K562 (cell line): ENCODE measurements around the gene DCAF17. TPM values are rescaled to one million over a fixed set of nuclear protein-coding genes. Genes with fewer than 3 reads are reported as not detected.

Experiments
- ARID4B ChIP-seq: sonication (generic); formaldehyde crosslinking; IDR thresholded peaks from 2 replicates; pipeline ENCODE4 v1.8.0; 2022; ENCODE audit warnings: mild to moderate bottlenecking, missing genetic modification reagents
- CHAMP1 ChIP-seq: fragments of 450-650 bp; IDR thresholded peaks from 2 replicates; pipeline ENCODE4 v1.6.1; 2016; ENCODE audit warnings: mild to moderate bottlenecking
- DEAF1 ChIP-seq: fragments of 450-650 bp; formaldehyde crosslinking; IDR thresholded peaks from 2 replicates; pipeline ENCODE4 v1.4.0; 2020; ENCODE audit warnings: mild to moderate bottlenecking, moderate library complexity
- E2F4 ChIP-seq: sonication (generic); formaldehyde crosslinking; IDR thresholded peaks from 2 replicates; pipeline ENCODE4 v1.8.0; 2022; ENCODE audit warnings: mild to moderate bottlenecking, low read depth, missing genetic modification reagents
- ELF1 ChIP-seq: fragments of 200-800 bp; sonication (Bioruptor generic); IDR thresholded peaks from 2 replicates; pipeline ENCODE4 v1.6.1; 2016; ENCODE audit warnings: missing genetic modification characterization, missing compliant biosample characterization
- ETV6 ChIP-seq, 3 experiments: fragments of 150-350 bp in 1 of 3; sonication (generic) in 1 of 3; formaldehyde crosslinking in 1 of 3; IDR thresholded peaks; 2 replicates each; pipeline versions ENCODE4 v1.6.1 to v1.8.0; 2014 to 2022; ENCODE audit warnings: borderline replicate concordance in 2 of 3, low read depth in 2 of 3, antibody characterized with exemption in 1 of 3, low read length in 1 of 3, mild to moderate bottlenecking in 1 of 3, missing genetic modification reagents in 1 of 3
- MCM5 ChIP-seq: fragments of 450-650 bp; IDR thresholded peaks from 2 replicates; pipeline ENCODE4 v1.6.1; 2016; ENCODE audit warnings: low read depth
- RBM15 ChIP-seq: fragments of 200-400 bp; formaldehyde crosslinking; IDR thresholded peaks from 2 replicates; pipeline ENCODE4 v1.6.1; 2018; ENCODE audit warnings: mild to moderate bottlenecking, low read length, moderate library complexity; ENCODE audit not compliant: insufficient read depth
- RFX1 ChIP-seq: fragments of 450-650 bp; IDR thresholded peaks from 2 replicates; pipeline ENCODE4 v1.6.1; 2016; ENCODE audit warnings: mild to moderate bottlenecking, moderate library complexity
- SMARCC2 ChIP-seq: fragments of 450-650 bp; IDR thresholded peaks from 2 replicates; pipeline ENCODE4 v1.6.1; 2017; ENCODE audit warnings: antibody characterized with exemption, moderate library complexity, mild to moderate bottlenecking, low read depth
- STAT6 ChIP-seq: sonication (generic); formaldehyde crosslinking; IDR thresholded peaks from 2 replicates; pipeline ENCODE4 v1.8.1; 2023; ENCODE audit warnings: mild to moderate bottlenecking, missing genetic modification reagents
- WHSC1 ChIP-seq: IDR thresholded peaks from one replicate; pipeline ENCODE4 v1.6.1; 2012; ENCODE audit warnings: low read length, control low read depth, inconsistent platforms
- YBX1 ChIP-seq: fragments of 450-650 bp; IDR thresholded peaks from 2 replicates; pipeline ENCODE4 v1.7.1; 2016; ENCODE audit warnings: mild to moderate bottlenecking
- ZNF586 ChIP-seq: fragments of 450-650 bp; formaldehyde crosslinking; conservative IDR thresholded peaks from 2 replicates; pipeline ENCODE4 v1.4.0; 2020; ENCODE audit warnings: mild to moderate bottlenecking, moderate library complexity
- polyA plus RNA-seq, 8 experiments: library from polyadenylated mRNA; depleted of rRNA in 4 of 8; stranded (reverse) in 5 of 8; unstranded in 3 of 8; fragments of >200 nt; fragmentation: Nextera tagmentation in 2 of 8; fragmentation: Illumina TruSeq in 1 of 8; extraction: Ambion mirVana in 2 of 8; extraction: Trizol in 1 of 8; gene quantifications; 2 replicates each; pipeline versions ENCODE4 v1.2.1 to v1.2.3, GENCODE V29; 2011 to 2014; ENCODE audit warnings: inconsistent platforms in 1 of 8, missing spikeins in 1 of 8
- total RNA-seq, 7 experiments: library from RNA; depleted of rRNA in 6 of 7; stranded (reverse); fragments of >200 nt in 6 of 7; fragmentation: Illumina TruSeq in 2 of 7; extraction: Trizol in 2 of 7; gene quantifications; 2 replicates each; pipeline versions ENCODE4 v1.2.1 to v1.2.3, GENCODE V29; 2011 to 2021; ENCODE audit warnings: low replicate concordance in 1 of 7

DCAF17 gene
- total and polyA plus RNA-seq, 9 of the 15 experiments (the other 6 are each of a cell fraction or from before 2014, with no cell fraction given) = 10.0 to 38.5 (median 27.1) TPM

- TF ChIP-seq RBM15 = no peak
- TF ChIP-seq DEAF1 (CRISPR knock-in tag) = 0 out of 2 replicates have a peak, but pooled peaks have one; percentile 13
- no peak for TF ChIP-seq YBX1
- TF ChIP-seq WHSC1 = no peak
- no peak for TF ChIP-seq ETV6 (IDR thresholded peaks at IDR 0.05; ENCODE audit: borderline replicate concordance in 1 of 2, low read depth in 2 of 2, low read length in 1 of 2)
- TF ChIP-seq ETV6 (CRISPR knock-in tag; IDR thresholded peaks at IDR 0.05; ENCODE audit: borderline replicate concordance) = no peak
- TF ChIP-seq RFX1 = no peak
- TF ChIP-seq CHAMP1 = no peak
- peak; percentile 53 for TF ChIP-seq ARID4B (CRISPR knock-in tag)
- no peak for TF ChIP-seq MCM5
- TF ChIP-seq ELF1 (tag) = no peak
- no peak for TF ChIP-seq ZNF586 (CRISPR knock-in tag)
- 0 out of 2 replicates have a peak, but pooled peaks have one; percentile 73 for TF ChIP-seq STAT6
- peak; percentile 38; the same call in 1 of the 2 replicates for TF ChIP-seq SMARCC2
- no peak for TF ChIP-seq E2F4
These were observed 88.2 kb downstream of the DCAF17 start, which contains the start of gene CYBRD1 (continued) for GRCh38 chr2:171522052-171522787.
